ENCODE measurements around the gene FOXJ3. TPM values are rescaled to one million over a fixed set of nuclear protein-coding genes. Genes with fewer than 3 reads are reported as not detected.

The FOXJ3 gene
- polyA plus RNA-seq, 4 donors = 33.4 to 46.4 (median 44.4) TPM

DNA sequence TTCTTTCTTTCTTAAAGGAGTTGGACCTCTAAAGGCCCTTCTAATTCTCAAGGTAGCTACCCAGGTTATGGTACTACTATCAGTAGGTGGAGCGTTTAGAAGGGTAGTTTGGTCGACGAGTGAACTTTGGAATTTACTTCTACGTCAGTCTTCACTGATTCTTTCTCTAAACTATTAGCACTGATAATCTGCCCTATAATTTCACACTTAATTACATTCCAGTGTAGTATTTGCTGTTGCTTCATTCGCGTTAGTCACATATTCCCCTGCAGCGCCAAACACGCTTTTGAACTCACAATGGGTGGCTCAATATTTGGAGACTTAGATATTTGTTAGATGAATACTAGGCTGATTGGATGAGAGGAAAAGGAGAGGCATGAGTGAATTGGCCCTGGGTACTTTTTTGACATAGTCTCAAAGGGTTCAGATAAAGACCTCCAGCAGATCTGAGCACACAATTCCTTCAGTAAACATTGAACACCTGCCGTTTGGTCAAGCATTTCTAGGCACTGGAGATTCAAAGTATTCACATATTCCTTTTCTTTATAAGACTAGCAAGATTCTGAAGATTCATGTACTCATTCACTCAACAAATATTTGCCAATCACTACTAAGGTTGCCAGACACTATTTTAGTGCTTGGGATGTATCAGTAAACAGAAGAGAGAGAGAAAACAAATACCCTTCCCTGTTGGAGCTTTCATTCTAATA, 929 bp upstream of the FOXJ3 start:
- DNase-seq (ENCODE audit: low read depth in 4 of 4, low spot score in 3 of 4) = peak in 1 of 4 donors; percentile 13

GRCh38 chr1:42334240-42335049, 590 bp downstream of the FOXJ3 start:
- peak in 2 of 4 donors; percentile 29 to 36 for DNase-seq (ENCODE audit: low read depth in 4 of 4, low spot score in 3 of 4)

GRCh38 chr1:42333662-42334239, 1.3 kb downstream of the FOXJ3 start:
- DNase-seq (ENCODE audit: low read depth in 4 of 4, low spot score in 3 of 4) = no peak

DNA sequence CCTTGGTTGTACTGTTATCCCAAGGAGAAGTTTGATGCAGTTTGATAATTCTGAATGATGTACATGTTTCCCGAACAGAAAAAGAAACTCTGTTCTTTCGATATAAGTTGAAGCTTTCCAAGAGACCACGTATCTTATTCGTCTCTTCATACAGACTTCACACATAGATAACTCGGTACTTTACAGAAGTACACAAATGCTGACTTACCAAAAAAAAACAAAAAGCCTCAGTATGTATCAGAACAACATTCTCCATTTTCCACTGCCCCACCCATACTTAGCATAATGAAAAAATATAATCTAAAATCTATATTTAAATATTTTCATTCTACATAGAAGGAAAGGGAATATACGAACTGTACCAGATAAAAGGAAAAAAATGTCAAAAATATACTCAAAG, 2.2 kb downstream of the FOXJ3 start:
- DNase-seq (ENCODE audit: low read depth in 4 of 4, low spot score in 3 of 4) = no peak

- no peak for DNase-seq (ENCODE audit: low read depth in 4 of 4, low spot score in 3 of 4)
Measured at GRCh38 chr1:42330215-42330614, 4.8 kb downstream of the FOXJ3 start.

DNA sequence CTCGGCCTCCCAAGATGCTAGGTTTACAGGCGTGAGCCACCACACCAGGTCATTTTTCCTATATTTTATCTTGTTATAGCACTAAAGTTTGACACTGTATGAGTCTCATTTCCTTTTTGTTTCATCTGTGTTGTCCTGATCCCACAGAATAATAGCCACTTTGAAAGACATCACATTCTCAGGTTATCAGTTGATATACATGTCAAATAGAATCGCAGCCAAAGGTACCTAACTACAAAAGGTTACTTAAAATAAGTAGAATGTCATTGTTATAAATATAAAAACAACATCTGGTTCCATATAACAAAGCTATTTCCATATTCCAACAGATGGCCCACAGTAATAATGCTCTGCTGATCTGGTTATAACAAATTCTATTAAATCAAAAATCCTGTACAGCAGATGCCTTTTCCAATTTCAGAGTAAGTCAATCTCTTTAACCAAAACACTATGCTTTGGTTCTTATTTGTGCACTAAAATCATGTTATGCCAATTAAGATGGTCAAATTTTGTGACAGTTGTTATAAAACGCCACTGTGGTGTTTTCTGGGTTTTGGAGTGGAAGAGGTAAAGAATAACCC, 6.0 kb downstream of the FOXJ3 start:
- no peak for DNase-seq (ENCODE audit: low read depth in 4 of 4, low spot score in 3 of 4)

- no peak for DNase-seq (ENCODE audit: low read depth in 4 of 4, low spot score in 3 of 4)
Measured at GRCh38 chr1:42328047-42328625, 6.9 kb downstream of the FOXJ3 start.

- DNase-seq (ENCODE audit: low read depth in 4 of 4, low spot score in 3 of 4) = no peak
Measured at GRCh38 chr1:42325014-42325402, 10.0 kb downstream of the FOXJ3 start.

DNA sequence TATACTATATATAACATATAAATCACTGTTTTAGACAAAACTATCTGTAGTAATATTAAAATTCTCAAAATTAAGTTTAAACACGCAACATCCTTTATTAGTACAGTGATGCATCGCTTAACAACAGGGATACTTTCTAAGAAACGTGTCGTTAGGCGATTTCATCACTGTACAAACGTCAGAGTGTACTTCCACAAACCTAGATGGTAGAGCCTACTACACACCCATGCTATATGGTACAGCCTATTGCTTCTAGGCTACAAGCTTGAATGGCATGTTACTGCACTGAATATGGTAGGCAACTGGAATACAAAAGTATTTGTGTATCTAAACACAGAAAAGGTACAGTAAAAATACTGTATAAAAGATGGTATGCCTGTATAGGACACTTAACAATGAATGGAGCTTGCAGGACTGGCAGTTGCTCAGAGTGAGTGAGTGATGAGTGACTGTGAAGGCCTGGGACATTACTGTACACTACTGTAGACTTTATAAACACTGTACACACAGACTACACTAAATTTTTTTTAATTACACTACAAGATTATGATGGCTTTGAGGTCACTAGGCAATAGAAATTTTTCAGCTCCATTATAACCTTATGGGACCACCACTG, 10.5 kb downstream of the FOXJ3 start:
- DNase-seq (ENCODE audit: low read depth in 4 of 4, low spot score in 3 of 4) = no peak

- DNase-seq (ENCODE audit: low read depth in 4 of 4, low spot score in 3 of 4) = no peak
Measured at GRCh38 chr1:42323551-42323950, 11.5 kb downstream of the FOXJ3 start.

- no peak for DNase-seq (ENCODE audit: low read depth in 4 of 4, low spot score in 3 of 4)
Measured at GRCh38 chr1:42322577-42322976, 12.5 kb downstream of the FOXJ3 start.

DNA sequence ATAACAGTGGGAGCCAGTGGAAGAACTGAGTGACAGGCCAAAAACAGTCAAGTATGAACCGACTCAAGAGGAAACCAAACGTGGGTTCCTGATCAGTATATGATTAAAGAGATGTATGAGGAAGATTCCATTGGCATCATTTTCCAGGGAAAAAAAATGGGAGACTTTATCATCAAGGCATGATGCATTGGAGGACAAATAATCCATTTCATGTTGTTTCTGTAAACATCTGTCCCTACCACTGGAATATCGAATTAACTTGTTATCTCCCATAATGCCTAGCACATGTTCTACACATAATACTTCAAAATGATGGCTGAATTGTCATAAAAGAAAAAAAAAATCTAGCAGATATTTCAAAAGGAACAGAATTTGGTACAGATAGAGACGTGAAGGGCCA, 13.3 kb downstream of the FOXJ3 start:
- DNase-seq (ENCODE audit: low read depth in 4 of 4, low spot score in 3 of 4) = no peak

DNA sequence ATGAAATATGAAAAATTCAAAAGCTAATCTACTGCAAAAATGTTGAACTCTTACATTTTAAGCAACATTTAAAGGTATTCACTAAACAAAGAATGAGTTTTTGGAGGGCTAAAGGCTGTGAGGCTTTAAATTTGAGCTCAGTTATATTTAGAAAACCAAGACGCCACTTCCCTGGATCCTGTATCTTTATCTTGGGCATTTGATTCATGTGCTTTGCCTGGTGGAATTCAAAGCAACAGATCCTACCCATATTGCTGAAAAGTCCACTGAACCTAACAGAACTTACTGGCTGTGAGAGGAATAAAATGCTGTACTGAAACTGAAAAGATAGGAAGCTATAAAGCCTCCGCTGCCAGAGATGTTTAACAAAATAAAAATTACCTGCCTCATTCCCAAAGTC, 14.3 kb downstream of the FOXJ3 start:
- DNase-seq (ENCODE audit: low read depth in 4 of 4, low spot score in 3 of 4) = no peak

DNA sequence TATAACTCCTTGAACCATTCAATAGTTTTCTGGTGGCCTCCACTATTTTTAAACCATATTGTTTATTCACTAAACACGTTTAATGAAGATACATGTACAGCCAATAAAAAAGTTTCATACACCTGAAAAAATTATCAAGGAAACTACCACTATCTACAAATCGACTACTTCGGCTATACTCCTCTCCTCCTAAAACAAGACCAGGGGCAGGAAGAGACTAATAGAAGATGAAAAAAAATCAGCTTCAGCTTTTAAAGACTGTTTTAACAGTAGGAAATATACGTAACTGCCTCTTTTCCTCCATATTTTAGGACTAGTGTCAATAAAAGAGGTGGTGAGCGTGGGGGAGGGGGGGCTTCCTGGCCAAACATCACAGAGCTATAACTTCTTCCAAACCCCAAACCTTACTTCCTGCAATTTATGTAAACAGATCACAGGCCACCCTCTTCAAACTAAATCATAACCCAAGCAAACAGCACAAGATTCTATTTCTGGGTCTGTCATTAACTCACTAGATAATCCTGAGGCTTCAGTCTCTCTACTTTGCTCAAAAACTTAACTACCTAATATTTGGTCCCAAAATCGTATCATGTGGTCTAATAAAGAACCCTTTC, 15.1 kb downstream of the FOXJ3 start:
- no peak for DNase-seq (ENCODE audit: low read depth in 4 of 4, low spot score in 3 of 4)

- DNase-seq (ENCODE audit: low read depth in 4 of 4, low spot score in 3 of 4) = no peak
Measured at GRCh38 chr1:42319128-42319851, 15.7 kb downstream of the FOXJ3 start.

DNA sequence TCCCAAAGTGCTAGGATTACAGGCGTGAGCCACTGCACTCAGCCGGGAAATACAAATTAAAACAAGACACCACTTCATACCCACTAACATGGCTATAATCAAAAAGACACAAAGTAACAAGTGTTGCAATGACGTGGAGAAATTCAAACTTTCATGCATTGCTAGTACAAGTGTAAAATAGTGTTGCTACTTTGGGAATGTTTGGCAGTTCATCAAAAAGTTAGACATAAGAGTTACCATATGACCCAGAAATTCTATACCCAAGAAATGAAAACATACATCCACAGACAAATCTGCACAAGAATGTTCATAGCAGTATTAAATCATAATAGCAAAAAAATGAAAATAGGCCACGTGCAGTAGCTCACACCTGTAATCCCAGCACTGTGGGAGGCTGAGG, 16.4 kb downstream of the FOXJ3 start:
- no peak for DNase-seq (ENCODE audit: low read depth in 4 of 4, low spot score in 3 of 4)

GRCh38 chr1:42317308-42317707, 17.7 kb downstream of the FOXJ3 start:
- DNase-seq (ENCODE audit: low read depth in 4 of 4, low spot score in 3 of 4) = no peak

GRCh38 chr1:42316292-42316691, 18.7 kb downstream of the FOXJ3 start:
- DNase-seq (ENCODE audit: low read depth in 4 of 4, low spot score in 3 of 4) = no peak

GRCh38 chr1:42315500-42315899, 19.5 kb downstream of the FOXJ3 start:
- DNase-seq (ENCODE audit: low read depth in 4 of 4, low spot score in 3 of 4) = no peak

GRCh38 chr1:42313970-42314369, 21.1 kb downstream of the FOXJ3 start:
- no peak for DNase-seq (ENCODE audit: low read depth in 4 of 4, low spot score in 3 of 4)

Data from right renal pelvis (tissue), 4 donors.